HEK293T (cell line): ENCODE data around the gene SNX22.

Experiments used
- CTCF ChIA-PET: fragments of 350-600 bp; formaldehyde crosslinking; extraction: SDS; loops from one replicate; lab custom pipeline; 2021; ENCODE audit warnings: antibody characterized with exemption, inconsistent platforms; lab: Yijun Ruan, JAX
- POLR2A ChIA-PET: fragments of 350-600 bp; formaldehyde crosslinking; extraction: SDS; loops from one replicate; lab custom pipeline; 2020; ENCODE audit warnings: antibody characterized with exemption, inconsistent platforms; lab: Yijun Ruan, JAX
- DNase-seq: peaks from one replicate; pipeline ENCODE4 v3.0.0; 2012; ENCODE audit warnings: mixed read lengths; ENCODE audit errors: extremely low spot score
- ARNT ChIP-seq: fragments of 450-650 bp; IDR thresholded peaks from 2 replicates; pipeline ENCODE4 v1.6.1; 2017; ENCODE audit warnings: mild to moderate bottlenecking
- BHLHE40 ChIP-seq: fragments of 450-650 bp; IDR thresholded peaks from 2 replicates; pipeline ENCODE4 v1.6.1; 2016; ENCODE audit warnings: mild to moderate bottlenecking, moderate library complexity, borderline replicate concordance
- CTBP1 ChIP-seq: fragments of 450-650 bp; IDR thresholded peaks from 2 replicates; pipeline ENCODE4 v1.6.1; 2016; ENCODE audit warnings: borderline replicate concordance
- ELF4 ChIP-seq: fragments of 450-650 bp; IDR thresholded peaks from 2 replicates; pipeline ENCODE4 v1.6.1; 2017; ENCODE audit warnings: antibody characterized with exemption
- FOXA1 ChIP-seq: fragments of 450-650 bp; IDR thresholded peaks from 2 replicates; pipeline ENCODE4 v1.6.1; 2016; ENCODE audit warnings: mild to moderate bottlenecking
- FOXK2 ChIP-seq: fragments of 450-650 bp; IDR thresholded peaks from 2 replicates; pipeline ENCODE4 v1.6.1; 2016; ENCODE audit warnings: mild to moderate bottlenecking
- FOXM1 ChIP-seq: fragments of 450-650 bp; IDR thresholded peaks from 2 replicates; pipeline ENCODE4 v1.6.1; 2017; ENCODE audit warnings: mild to moderate bottlenecking, borderline replicate concordance
- HDGF ChIP-seq: fragments of 450-650 bp; IDR thresholded peaks from 2 replicates; pipeline ENCODE4 v1.6.1; 2017; ENCODE audit warnings: antibody characterized with exemption, borderline replicate concordance
- L3MBTL2 ChIP-seq: fragments of 450-650 bp; conservative IDR thresholded peaks from 2 replicates; pipeline ENCODE4 v1.6.1; 2016; ENCODE audit warnings: mild to moderate bottlenecking
- LEF1 ChIP-seq: fragments of 450-650 bp; IDR thresholded peaks from 2 replicates; pipeline ENCODE4 v1.6.1; 2017; ENCODE audit warnings: mild to moderate bottlenecking, borderline replicate concordance
- NFRKB ChIP-seq: fragments of 450-650 bp; IDR thresholded peaks from 2 replicates; pipeline ENCODE4 v1.6.1; 2016; ENCODE audit warnings: mild to moderate bottlenecking, moderate library complexity
- PKNOX1 ChIP-seq: fragments of 450-650 bp; IDR thresholded peaks from 2 replicates; pipeline ENCODE4 v1.6.1; 2016
- SP1 ChIP-seq: fragments of 450-650 bp; IDR thresholded peaks from 2 replicates; pipeline ENCODE4 v1.6.1; 2017
- SUZ12 ChIP-seq: fragments of 450-650 bp; IDR thresholded peaks from 2 replicates; pipeline ENCODE4 v1.6.1; 2016; ENCODE audit warnings: mild to moderate bottlenecking
- TARDBP ChIP-seq: fragments of 450-650 bp; IDR thresholded peaks from 2 replicates; pipeline ENCODE4 v1.6.1; 2016
- ZNF384 ChIP-seq: fragments of 450-650 bp; IDR thresholded peaks from 2 replicates; pipeline ENCODE4 v1.6.1; 2016

SNX22 gene

GRCh38 chr15:64131547-64131946 lies 20.0 kb upstream of the SNX22 start:
- no peak for DNase-seq
- POLR2A ChIA-PET = no interaction called here
- CTCF ChIA-PET = interaction anchor here (1.3 kb wide), 1 partner anchor 22 kb away, joined by 3 read pairs; no protein-coding TSS in a partner anchor
- TF ChIP-seq BHLHE40 (no peak), TARDBP (no peak), FOXA1 (no peak), ELF4 (no peak), LEF1 (no peak), ARNT (no peak), SUZ12 (no peak), FOXM1 (no peak), HDGF (no peak)

GRCh38 chr15:64132217-64132616 lies 19.3 kb upstream of the SNX22 start:
- CTCF ChIA-PET = no interaction called here
- POLR2A ChIA-PET = no interaction called here
- no peak for DNase-seq
- TF ChIP-seq L3MBTL2 (no peak), FOXK2 (no peak), TARDBP (no peak), CTBP1 (no peak), BHLHE40 (no peak), ZNF384 (no peak), ELF4 (no peak), SP1 (no peak), SUZ12 (no peak), LEF1 (no peak), ARNT (no peak), FOXM1 (no peak), PKNOX1 (no peak), NFRKB (no peak), FOXA1 (no peak), HDGF (no peak)

GRCh38 chr15:64133623-64134344 lies 17.7 kb upstream of the SNX22 start:
- no peak for DNase-seq
- ChIA-PET POLR2A (interaction anchor here (0.9 to 1.0 kb wide), 2 partner anchors 29 to 41 kb away, joined by 3 read pairs; partner anchors contain the start of genes CIAO2A and PPIB), CTCF (interaction anchor here (0.6 kb wide), 1 partner anchor 14 kb away, joined by 3 read pairs; no protein-coding TSS in a partner anchor)
- TF ChIP-seq FOXM1 = no peak
- no peak for TF ChIP-seq L3MBTL2
- TF ChIP-seq BHLHE40 = no peak
- no peak for TF ChIP-seq ZNF384
- TF ChIP-seq ARNT = no peak
- no peak for TF ChIP-seq CTBP1
- TF ChIP-seq TARDBP = no peak
- TF ChIP-seq HDGF = no peak
- no peak for TF ChIP-seq NFRKB

- ChIA-PET CTCF (no interaction called here), POLR2A (interaction anchor here (0.9 to 1.0 kb wide), 2 partner anchors 29 to 41 kb away, joined by 3 read pairs; partner anchors contain the start of genes CIAO2A and PPIB)
- no peak for TF ChIP-seq ELF4
- TF ChIP-seq SP1 = no peak
- no peak for TF ChIP-seq PKNOX1
- no peak for TF ChIP-seq BHLHE40
- TF ChIP-seq NFRKB = no peak
- TF ChIP-seq HDGF = no peak
- no peak for TF ChIP-seq ARNT
- TF ChIP-seq CTBP1 = no peak
- TF ChIP-seq LEF1 = no peak
- no peak for TF ChIP-seq TARDBP
- no peak for TF ChIP-seq FOXM1
- no peak for TF ChIP-seq ZNF384
- TF ChIP-seq L3MBTL2 = no peak
- no peak for TF ChIP-seq FOXA1
- no peak for TF ChIP-seq SUZ12
- no peak for DNase-seq
Observed at GRCh38 chr15:64134345-64134829, 17.1 kb upstream of the SNX22 start.

- CTCF ChIA-PET = no interaction called here
- no peak for DNase-seq
- POLR2A ChIA-PET = no interaction called here
- TF ChIP-seq ZNF384 (no peak), FOXK2 (no peak)
Observed at GRCh38 chr15:64136347-64136746, 15.2 kb upstream of the SNX22 start.

GRCh38 chr15:64137226-64137833 lies 14.2 kb upstream of the SNX22 start:
- TF ChIP-seq FOXA1 (no peak), FOXK2 (no peak), ZNF384 (no peak)
- POLR2A ChIA-PET = no interaction called here
- CTCF ChIA-PET = no interaction called here
- DNase-seq = no peak
